Measurements from ENCODE around the gene NPM1. TPM values are rescaled to one million over a fixed set of nuclear protein-coding genes. Genes with fewer than 3 reads are reported as not detected.

NPM1 gene
- total and polyA plus RNA-seq, 12 donors = 248 to 1,064 (median 465) TPM

DNA sequence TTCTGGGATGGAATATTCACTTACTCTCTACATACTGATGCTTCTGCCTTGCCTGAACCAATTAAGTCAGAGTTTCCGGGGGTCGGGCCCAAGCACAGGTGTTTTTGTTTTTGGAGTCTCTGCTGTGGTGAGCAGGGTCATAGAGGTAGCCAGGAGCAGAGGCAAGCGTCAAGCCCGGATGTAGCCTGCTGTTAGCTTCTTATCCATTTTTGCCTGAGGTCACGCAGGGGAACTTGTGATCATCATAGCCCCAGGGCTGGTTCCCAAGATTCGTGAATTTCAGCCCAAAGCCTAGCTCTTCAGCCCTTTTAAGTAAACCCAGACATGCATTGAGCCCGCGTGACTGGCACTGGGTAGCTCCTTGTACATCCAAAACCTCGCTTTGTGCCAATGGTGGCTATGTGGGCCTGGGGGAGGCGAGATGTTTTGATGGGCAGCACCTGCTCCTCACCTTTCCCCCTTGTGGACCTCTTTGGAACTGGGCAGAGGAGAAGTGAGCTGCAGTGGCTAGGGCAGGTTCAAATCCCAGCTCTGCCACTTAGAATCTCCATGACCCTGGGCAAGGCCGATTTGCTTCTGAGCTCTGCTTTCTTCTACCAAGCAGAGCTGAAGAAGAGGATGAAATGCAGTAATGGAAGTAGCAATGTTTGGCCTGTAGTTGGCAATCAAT is 65.5 kb downstream of the NPM1 start:
- TF ChIP-seq, protein P1, sequence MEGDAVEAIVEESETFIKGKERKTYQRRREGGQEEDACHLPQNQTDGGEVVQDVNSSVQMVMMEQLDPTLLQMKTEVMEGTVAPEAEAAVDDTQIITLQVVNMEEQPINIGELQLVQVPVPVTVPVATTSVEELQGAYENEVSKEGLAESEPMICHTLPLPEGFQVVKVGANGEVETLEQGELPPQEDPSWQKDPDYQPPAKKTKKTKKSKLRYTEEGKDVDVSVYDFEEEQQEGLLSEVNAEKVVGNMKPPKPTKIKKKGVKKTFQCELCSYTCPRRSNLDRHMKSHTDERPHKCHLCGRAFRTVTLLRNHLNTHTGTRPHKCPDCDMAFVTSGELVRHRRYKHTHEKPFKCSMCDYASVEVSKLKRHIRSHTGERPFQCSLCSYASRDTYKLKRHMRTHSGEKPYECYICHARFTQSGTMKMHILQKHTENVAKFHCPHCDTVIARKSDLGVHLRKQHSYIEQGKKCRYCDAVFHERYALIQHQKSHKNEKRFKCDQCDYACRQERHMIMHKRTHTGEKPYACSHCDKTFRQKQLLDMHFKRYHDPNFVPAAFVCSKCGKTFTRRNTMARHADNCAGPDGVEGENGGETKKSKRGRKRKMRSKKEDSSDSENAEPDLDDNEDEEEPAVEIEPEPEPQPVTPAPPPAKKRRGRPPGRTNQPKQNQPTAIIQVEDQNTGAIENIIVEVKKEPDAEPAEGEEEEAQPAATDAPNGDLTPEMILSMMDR (IDR thresholded peaks at IDR 0.05) = no peak
- WGBS, 2 donors = 95% methylated on average over 11 of the region's 11 CpGs

GRCh38 chr5:171453988-171454387 is 66.3 kb downstream of the NPM1 start:
- TF ChIP-seq, protein P1 (IDR thresholded peaks at IDR 0.05) = no peak
- ATAC-seq = no peak
- Histone ChIP-seq H3K27ac (peak overlapping the region in 1 of 10 donors; percentile 4), H3K9me3 (no peaks in the 10 kb centered on the region), H3K36me3 (peaks cover 0 to 13% (median 0%) of the 10 kb centered on the region in 9 donors), H3K4me3 (no peak overlapping the region), H3K4me1 (peaks cover 0 to 28% (median 7%) of the 10 kb centered on the region in 9 donors), H3K27me3 (peaks cover 0 to 26% (median 0%) of the 10 kb centered on the region in 7 donors)
- intact Hi-C loops (cut with DNase I) = no loop called here
- no peak for DNase-seq
- WGBS, 2 donors = 93% methylated on average over 2 of the region's 2 CpGs

More for the DNA sequence above, 65.5 kb downstream of the NPM1 start:
- Histone ChIP-seq H3K9me3 (no peaks in the 10 kb centered on the region), H3K36me3 (peaks cover 0 to 13% (median 0%) of the 10 kb centered on the region in 9 donors), H3K27ac (no peak overlapping the region), H3K4me3 (no peak overlapping the region), H3K4me1 (peaks cover 0 to 35% (median 7%) of the 10 kb centered on the region in 9 donors), H3K27me3 (peaks cover 0 to 26% (median 0%) of the 10 kb centered on the region in 7 donors)
- ATAC-seq (no peak), DNase-seq (no peak)
- intact Hi-C loops (cut with DNase I) = no loop called here

GRCh38 chr5:171454549-171454948 is 66.9 kb downstream of the NPM1 start:
- H3K27ac ChIP-seq = peak overlapping the region in 1 of 10 donors; percentile 4
- ATAC-seq = peak in 1 of 8 donors; percentile 14

GRCh38 chr5:171455522-171455921 is 67.9 kb downstream of the NPM1 start:
- TF ChIP-seq, protein P1 (IDR thresholded peaks at IDR 0.05) = no peak
- 80 to 91% methylated on average over 2 of the region's 2 CpGs for WGBS, 2 donors
- H3K4me1 ChIP-seq = peaks cover 0 to 23% (median 5%) of the 10 kb centered on the region in 9 donors

More at GRCh38 chr5:171454549-171454948, 66.9 kb downstream of the NPM1 start:
- Histone ChIP-seq H3K4me3 (no peak overlapping the region), H3K36me3 (peaks cover 0 to 13% (median 0%) of the 10 kb centered on the region in 9 donors), H3K9me3 (no peaks in the 10 kb centered on the region), H3K27me3 (peaks cover 0 to 26% (median 0%) of the 10 kb centered on the region in 7 donors), H3K4me1 (peaks cover 0 to 28% (median 7%) of the 10 kb centered on the region in 9 donors)
- intact Hi-C loops (cut with DNase I) = no loop called here
- DNase-seq = no peak
- TF ChIP-seq, protein P1 (IDR thresholded peaks at IDR 0.05) = no peak
- WGBS, 2 donors = 60 to 63% methylated on average over 10 of the region's 10 CpGs

More at GRCh38 chr5:171455522-171455921, 67.9 kb downstream of the NPM1 start:
- no peak overlapping the region for H3K27ac ChIP-seq
- DNase-seq (no peak), ATAC-seq (no peak)
- intact Hi-C loops (cut with DNase I) = no loop called here
- peaks cover 0 to 19% (median 0%) of the 10 kb centered on the region in 7 donors for H3K27me3 ChIP-seq
- H3K36me3 ChIP-seq = peaks cover 0 to 13% (median 0%) of the 10 kb centered on the region in 9 donors
- no peak overlapping the region for H3K4me3 ChIP-seq
- H3K9me3 ChIP-seq = no peaks in the 10 kb centered on the region

Data from heart right ventricle (tissue), 16 donors.